HG02973 (cell line): ENCODE results near the gene GSTCD.
"Not testable (repeated sequence)": the region's sequence is repeated elsewhere in the genome, so short reads cannot be mapped to it uniquely, and the experiment has no call there.

Source experiments
- ATAC-seq: cut with Tn5 transposase; IDR thresholded peaks from one replicate; pipeline ENCODE4 v1.9.1; 2021; ENCODE audit warnings: moderate library complexity; ENCODE audit not compliant: unreplicated experiment

Gene GSTCD

GRCh38 chr4:105714932-105715331 lies 6.3 kb downstream of the GSTCD start:
- ATAC-seq, result no peak

- ATAC-seq, result no peak
Observed at GRCh38 chr4:105715692-105716278, 7.2 kb downstream of the GSTCD start.

DNA sequence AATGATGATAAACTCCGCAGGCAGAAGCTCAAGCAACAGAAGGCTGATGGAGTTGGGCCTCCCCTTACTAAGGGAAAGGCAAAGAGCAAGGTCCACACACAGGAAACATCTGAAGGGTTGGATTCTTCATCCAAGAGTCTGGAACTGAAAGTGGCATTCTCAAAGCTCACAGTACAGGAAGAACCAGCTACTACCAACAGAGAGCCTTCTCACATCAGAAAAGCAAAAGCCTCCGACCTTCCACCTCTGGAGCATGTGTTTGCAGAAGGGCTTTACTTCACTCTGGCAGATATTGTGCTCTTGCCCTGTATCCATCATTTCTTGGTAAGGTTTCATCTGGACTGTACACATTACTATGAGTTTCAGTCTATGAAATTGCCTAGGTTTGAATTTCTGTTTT lies 10.6 kb downstream of the GSTCD start:
- ATAC-seq, result no peak

GRCh38 chr4:105725623-105726022 lies 17.0 kb downstream of the GSTCD start:
- ATAC-seq, result no peak

GRCh38 chr4:105729895-105730294 lies 21.3 kb downstream of the GSTCD start:
- ATAC-seq, result not testable (repeated sequence)

- not testable (repeated sequence) for ATAC-seq
Observed at GRCh38 chr4:105735217-105735616, 26.6 kb downstream of the GSTCD start.

- ATAC-seq, result no peak
Observed at GRCh38 chr4:105741548-105741947, 33.0 kb downstream of the GSTCD start.

DNA sequence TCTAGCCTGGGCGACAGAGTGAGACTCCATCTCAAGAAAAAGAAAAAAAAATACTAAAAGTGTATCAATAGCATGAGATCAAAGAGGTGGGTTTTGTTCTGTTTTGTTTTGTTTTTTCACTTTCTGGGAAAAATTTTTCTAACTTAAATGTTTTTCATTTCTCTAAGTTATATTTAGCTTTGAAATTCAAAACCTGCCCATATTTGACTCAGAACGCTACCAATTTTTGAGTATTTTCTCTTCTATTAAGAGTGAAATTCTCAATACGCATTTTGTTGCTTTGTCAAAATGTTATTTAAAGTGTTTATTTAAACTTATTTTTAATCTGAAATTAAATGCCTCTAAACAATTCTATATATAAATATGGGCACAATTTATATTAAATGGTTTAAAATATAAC lies 39.6 kb downstream of the GSTCD start:
- no peak for ATAC-seq

GRCh38 chr4:105751718-105752299 lies 43.2 kb downstream of the GSTCD start:
- ATAC-seq, result no peak

DNA sequence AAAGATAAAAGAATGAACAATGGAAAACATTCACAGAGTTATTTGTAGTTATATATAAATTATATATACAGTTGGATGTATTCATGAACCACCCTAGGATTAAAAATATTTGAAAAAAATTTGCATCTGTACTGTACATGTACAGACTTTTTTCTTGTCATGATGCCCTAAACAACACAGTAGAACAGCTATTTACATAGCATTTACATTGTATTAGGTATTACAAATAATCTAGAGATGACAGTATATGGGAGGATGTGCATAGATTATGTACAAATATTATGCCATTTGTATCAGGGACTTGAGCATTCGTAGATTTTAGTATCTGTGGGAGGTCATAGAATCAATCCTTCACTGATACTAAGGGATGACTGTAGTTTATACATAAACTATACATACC lies 44.8 kb downstream of the GSTCD start:
- ATAC-seq, result no peak

- ATAC-seq, result no peak
Observed at GRCh38 chr4:105755375-105755774, 46.8 kb downstream of the GSTCD start.

DNA sequence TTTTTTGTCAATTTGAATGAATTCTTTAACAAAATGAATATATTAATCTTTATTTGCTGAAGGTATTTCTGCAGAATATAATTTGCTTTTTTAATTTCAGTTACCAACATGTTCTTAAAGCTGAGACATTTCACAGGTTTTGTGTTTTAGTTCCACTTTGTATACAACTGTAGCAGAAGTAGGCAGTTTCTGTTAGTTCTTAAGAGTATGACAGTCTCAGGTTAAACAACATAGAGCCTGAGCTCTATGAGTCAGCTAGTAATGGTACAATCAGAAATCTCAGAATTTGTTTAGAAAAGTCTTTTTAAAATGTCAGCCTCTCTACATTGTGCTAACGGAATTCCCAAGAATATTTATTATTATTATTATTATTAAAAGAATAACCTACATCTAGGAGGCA lies 50.4 kb downstream of the GSTCD start:
- no peak for ATAC-seq

GRCh38 chr4:105765690-105766407 lies 57.3 kb downstream of the GSTCD start:
- ATAC-seq, result no peak

GRCh38 chr4:105767579-105767978 lies 59.0 kb downstream of the GSTCD start:
- no peak for ATAC-seq

GRCh38 chr4:105770524-105770923 lies 61.9 kb downstream of the GSTCD start:
- ATAC-seq, result not testable (repeated sequence)

DNA sequence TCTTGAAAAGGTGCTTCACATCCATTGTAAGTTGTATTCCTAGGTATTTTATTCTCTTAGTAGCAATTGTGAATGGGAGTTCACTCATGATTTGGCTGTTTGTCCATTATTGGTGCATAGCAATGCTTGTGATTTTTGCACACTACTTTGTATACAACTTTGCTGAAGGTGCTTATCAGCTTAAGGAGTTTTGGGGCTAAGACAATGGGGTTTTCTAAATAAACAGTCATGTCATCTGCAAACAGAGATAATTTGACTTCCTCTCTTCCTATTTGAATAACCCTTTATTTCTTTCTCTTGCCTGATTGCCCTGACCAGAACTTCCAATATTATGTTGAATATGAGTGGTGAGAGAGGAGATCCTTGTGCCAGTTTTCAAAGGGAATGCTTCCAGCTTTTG lies 63.5 kb downstream of the GSTCD start:
- ATAC-seq, result not testable (repeated sequence)

DNA sequence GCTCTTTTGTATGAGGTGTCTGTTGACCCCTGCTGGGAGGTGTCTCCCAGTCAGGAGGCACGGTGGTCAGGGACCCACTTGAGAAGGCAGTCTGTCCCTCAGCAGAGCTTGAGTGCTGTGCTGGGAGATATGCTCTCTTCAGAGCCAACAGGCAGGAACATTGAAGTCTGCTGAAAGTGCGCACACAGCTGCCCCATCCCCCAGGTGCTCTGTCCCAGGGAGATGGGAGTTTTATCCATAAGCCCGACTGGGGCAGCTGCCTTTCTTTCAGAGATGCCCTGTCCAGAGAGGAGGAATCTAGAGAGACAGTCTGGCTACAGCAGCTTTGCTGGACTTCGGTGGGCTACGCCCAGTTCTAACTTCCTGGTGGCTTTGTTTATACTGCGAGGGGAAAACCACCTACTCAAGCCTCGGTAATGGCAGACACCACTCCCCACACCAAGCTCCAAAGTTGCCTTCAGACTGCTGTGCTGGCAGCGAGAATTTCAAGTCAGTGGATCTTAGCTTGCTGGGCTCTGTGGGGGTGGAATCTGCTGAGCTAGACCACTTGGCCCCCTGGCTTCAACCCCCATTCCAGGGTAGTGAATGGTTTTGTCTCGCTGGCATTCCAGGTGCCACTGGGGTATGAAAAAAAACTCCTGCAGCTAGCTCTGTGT lies 67.3 kb downstream of the GSTCD start:
- not testable (repeated sequence) for ATAC-seq

GRCh38 chr4:105780176-105780575 lies 71.6 kb downstream of the GSTCD start:
- ATAC-seq, result no peak

DNA sequence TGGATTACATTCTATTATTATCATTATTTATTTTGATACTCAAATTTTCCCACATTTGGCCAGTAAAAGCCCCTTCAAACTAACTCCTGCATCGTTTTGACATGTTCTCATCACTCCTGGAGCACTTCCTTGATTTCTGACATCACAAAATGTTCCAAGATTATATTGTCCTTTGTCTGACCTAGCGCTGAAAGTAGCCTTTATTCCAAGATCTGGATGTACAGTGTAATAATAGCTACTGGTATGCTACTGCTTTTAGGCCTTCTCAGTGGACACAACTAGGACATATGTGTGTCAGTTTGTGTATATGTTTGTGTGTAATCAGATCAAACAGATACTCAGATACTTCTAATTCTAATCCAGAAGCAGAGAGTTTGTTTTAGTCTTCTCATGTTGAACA lies 76.2 kb downstream of the GSTCD start:
- ATAC-seq, result no peak

GRCh38 chr4:105785792-105786191 lies 77.2 kb downstream of the GSTCD start:
- ATAC-seq, result no peak

GRCh38 chr4:105786748-105787147 lies 78.2 kb downstream of the GSTCD start:
- no peak for ATAC-seq

DNA sequence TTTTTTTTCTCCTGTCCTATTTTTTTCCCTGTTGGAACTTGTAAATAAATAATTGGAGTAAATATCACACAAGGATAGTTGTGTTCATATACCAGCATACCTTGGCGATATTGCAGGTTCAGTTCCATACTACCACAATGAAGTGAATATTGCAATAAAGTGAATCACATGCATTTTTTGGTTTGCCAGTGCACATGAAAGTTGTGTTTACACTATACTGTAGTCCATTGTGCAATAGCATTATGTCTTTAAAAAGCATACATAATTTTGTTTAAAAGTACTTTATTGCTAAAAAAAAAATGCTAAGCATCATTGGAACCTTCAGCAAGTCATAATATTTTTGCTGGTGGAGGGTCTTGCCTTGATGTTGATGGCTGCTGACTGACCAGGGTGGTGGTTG lies 88.6 kb downstream of the GSTCD start:
- ATAC-seq, result no peak
